ENCODE measurements around the gene SIRT3. TPM values are rescaled to one million over a fixed set of nuclear protein-coding genes. Genes with fewer than 3 reads are reported as not detected.

The SIRT3 gene
- total RNA-seq, 3 donors from 2014 or later: 19.3 to 22.1 (median 22.0) TPM

GRCh38 chr11:213111-213510 is 23.0 kb downstream of the SIRT3 start:
- no peak for DNase-seq
- peaks cover 7% of the 10 kb centered on the region for H3K36me3 ChIP-seq (ENCODE audit: low read depth)
- intact Hi-C loops (cut with DNase I, micrococcal nuclease): no loop called here

GRCh38 chr11:212150-213100 is 23.7 kb downstream of the SIRT3 start:
- Histone ChIP-seq H3K9me3 (no peaks in the 10 kb centered on the region), H3K4me1 (ENCODE audit: low read depth) (peaks cover 9% of the 10 kb centered on the region), H3K4me3 (no peak overlapping the region), H3K36me3 (ENCODE audit: low read depth) (peaks cover 7% of the 10 kb centered on the region)
- DNase-seq (peak in 1 of 3 donors; percentile 36), ATAC-seq (no peak)
- no peak for TF ChIP-seq CTCF (IDR thresholded peaks at IDR 0.05)
- intact Hi-C loops (cut with DNase I, micrococcal nuclease): no loop called here

More at GRCh38 chr11:213111-213510, 23.0 kb downstream of the SIRT3 start:
- no peak for TF ChIP-seq CTCF (IDR thresholded peaks at IDR 0.05)
- H3K9me3 ChIP-seq: no peaks in the 10 kb centered on the region
- no peak for ATAC-seq
- peaks cover 9% of the 10 kb centered on the region for H3K4me1 ChIP-seq (ENCODE audit: low read depth)
- H3K4me3 ChIP-seq: no peak overlapping the region

- no peak for TF ChIP-seq CTCF (IDR thresholded peaks at IDR 0.05)
- intact Hi-C loops (cut with DNase I, micrococcal nuclease): no loop called here
- Histone ChIP-seq H3K4me1 (ENCODE audit: low read depth) (peaks cover 9% of the 10 kb centered on the region), H3K4me3 (no peak overlapping the region), H3K36me3 (ENCODE audit: low read depth) (peaks cover 7% of the 10 kb centered on the region), H3K9me3 (no peaks in the 10 kb centered on the region)
- peak in 1 of 3 donors; percentile 42 for DNase-seq
- no peak for ATAC-seq
Measured at GRCh38 chr11:211741-212140, 24.4 kb downstream of the SIRT3 start.

GRCh38 chr11:211295-211694 is 24.8 kb downstream of the SIRT3 start:
- no peak for ATAC-seq
- H3K9me3 ChIP-seq: no peaks in the 10 kb centered on the region
- H3K4me1 ChIP-seq (ENCODE audit: low read depth): peaks cover 9% of the 10 kb centered on the region
- DNase-seq: no peak
- no peak for TF ChIP-seq CTCF (IDR thresholded peaks at IDR 0.05)
- H3K4me3 ChIP-seq: no peak overlapping the region
- intact Hi-C loops (cut with DNase I, micrococcal nuclease): no loop called here
- H3K36me3 ChIP-seq (ENCODE audit: low read depth): peaks cover 7% of the 10 kb centered on the region

- intact Hi-C loops (cut with DNase I, micrococcal nuclease): no loop called here
- ATAC-seq: no peak
- H3K4me1 ChIP-seq (ENCODE audit: low read depth): peaks cover 14% of the 10 kb centered on the region
- DNase-seq: peak in 1 of 3 donors; percentile 41
- no peaks in the 10 kb centered on the region for H3K9me3 ChIP-seq
- no peak overlapping the region for H3K4me3 ChIP-seq
- peaks cover 6% of the 10 kb centered on the region for H3K36me3 ChIP-seq (ENCODE audit: low read depth)
- no peak for TF ChIP-seq CTCF (IDR thresholded peaks at IDR 0.05)
Measured at GRCh38 chr11:210803-211180, 25.4 kb downstream of the SIRT3 start.

Data from mucosa of descending colon (tissue), 3 donors.